Chondrocyte (in vitro differentiated cells): ENCODE results near the gene HSD17B12. TPM values are rescaled to one million over a fixed set of nuclear protein-coding genes. Genes with fewer than 3 reads are reported as not detected.

Experiments
- DNase-seq: peaks from one replicate; pipeline ENCODE4 v3.0.0; 2021; ENCODE audit warnings: mixed read lengths, low spot score
- H3K27ac Mint-ChIP-seq: one replicate; pipeline ENCODE4 v1.8.0; 2021; ENCODE audit warnings: mild to moderate bottlenecking, moderate library complexity, mixed read lengths; ENCODE audit not compliant: unreplicated experiment
- H3K27me3 Mint-ChIP-seq: 2 replicates; pipeline ENCODE4 v1.8.0; 2021; ENCODE audit warnings: low read depth, mixed read lengths
- H3K36me3 Mint-ChIP-seq: 2 replicates; pipeline ENCODE4 v1.8.0; 2021; ENCODE audit warnings: low read depth, mixed read lengths
- H3K4me1 Mint-ChIP-seq: 2 replicates; pipeline ENCODE4 v1.8.0; 2021; ENCODE audit warnings: low read depth, mild to moderate bottlenecking, mixed read lengths
- H3K4me3 Mint-ChIP-seq: one replicate; pipeline ENCODE4 v1.8.0; 2021; ENCODE audit warnings: mild to moderate bottlenecking, moderate library complexity, mixed read lengths; ENCODE audit not compliant: unreplicated experiment
- H3K9me3 Mint-ChIP-seq: 2 replicates; pipeline ENCODE4 v1.8.0; 2021; ENCODE audit warnings: low read depth, mixed read lengths
- total RNA-seq: library from RNA; stranded (reverse); gene quantifications from 3 replicates; pipeline ENCODE4 v1.2.1, GENCODE V29; 2021
- TF ChIP-seq, protein P1 (sequence below): fragments of 200-600 bp; sonication (generic); IDR thresholded peaks from 2 replicates; pipeline ENCODE4 v1.5.0; 2021; ENCODE audit warnings: antibody characterized with exemption, mild to moderate bottlenecking, moderate library complexity

Gene HSD17B12
- total RNA-seq, 1 donor from 2014 or later = 89.3 TPM

DNA sequence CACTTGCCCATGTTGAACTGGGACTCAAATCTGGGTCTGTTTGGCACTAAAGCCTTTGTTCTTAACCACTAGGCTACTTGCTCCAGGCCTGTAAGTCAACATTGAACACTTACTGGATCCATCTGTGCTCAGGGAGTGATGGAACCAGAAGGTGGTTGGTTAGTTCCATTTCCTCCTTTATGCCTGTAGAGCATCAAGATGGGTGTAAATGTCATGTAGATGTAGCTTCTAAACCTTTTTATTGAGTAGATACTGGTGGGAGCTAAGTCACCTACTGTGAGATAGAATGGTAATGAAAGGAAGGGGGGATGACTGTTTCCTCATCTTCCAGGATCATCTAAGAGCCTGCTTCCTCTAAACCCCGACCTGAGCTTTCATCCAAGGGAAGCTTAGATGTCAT lies 161.5 kb downstream of the HSD17B12 start:
- TF ChIP-seq, protein P1, sequence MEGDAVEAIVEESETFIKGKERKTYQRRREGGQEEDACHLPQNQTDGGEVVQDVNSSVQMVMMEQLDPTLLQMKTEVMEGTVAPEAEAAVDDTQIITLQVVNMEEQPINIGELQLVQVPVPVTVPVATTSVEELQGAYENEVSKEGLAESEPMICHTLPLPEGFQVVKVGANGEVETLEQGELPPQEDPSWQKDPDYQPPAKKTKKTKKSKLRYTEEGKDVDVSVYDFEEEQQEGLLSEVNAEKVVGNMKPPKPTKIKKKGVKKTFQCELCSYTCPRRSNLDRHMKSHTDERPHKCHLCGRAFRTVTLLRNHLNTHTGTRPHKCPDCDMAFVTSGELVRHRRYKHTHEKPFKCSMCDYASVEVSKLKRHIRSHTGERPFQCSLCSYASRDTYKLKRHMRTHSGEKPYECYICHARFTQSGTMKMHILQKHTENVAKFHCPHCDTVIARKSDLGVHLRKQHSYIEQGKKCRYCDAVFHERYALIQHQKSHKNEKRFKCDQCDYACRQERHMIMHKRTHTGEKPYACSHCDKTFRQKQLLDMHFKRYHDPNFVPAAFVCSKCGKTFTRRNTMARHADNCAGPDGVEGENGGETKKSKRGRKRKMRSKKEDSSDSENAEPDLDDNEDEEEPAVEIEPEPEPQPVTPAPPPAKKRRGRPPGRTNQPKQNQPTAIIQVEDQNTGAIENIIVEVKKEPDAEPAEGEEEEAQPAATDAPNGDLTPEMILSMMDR = no peak
- no peak for DNase-seq
- peaks cover 14% of the 10 kb centered on the region for H3K36me3 Mint-ChIP-seq
- no peaks in the 10 kb centered on the region for H3K27me3 Mint-ChIP-seq
- no peak overlapping the region for H3K4me3 Mint-ChIP-seq
- H3K27ac Mint-ChIP-seq = no peak overlapping the region
- no peaks in the 10 kb centered on the region for H3K9me3 Mint-ChIP-seq
- H3K4me1 Mint-ChIP-seq = no peaks in the 10 kb centered on the region

DNA sequence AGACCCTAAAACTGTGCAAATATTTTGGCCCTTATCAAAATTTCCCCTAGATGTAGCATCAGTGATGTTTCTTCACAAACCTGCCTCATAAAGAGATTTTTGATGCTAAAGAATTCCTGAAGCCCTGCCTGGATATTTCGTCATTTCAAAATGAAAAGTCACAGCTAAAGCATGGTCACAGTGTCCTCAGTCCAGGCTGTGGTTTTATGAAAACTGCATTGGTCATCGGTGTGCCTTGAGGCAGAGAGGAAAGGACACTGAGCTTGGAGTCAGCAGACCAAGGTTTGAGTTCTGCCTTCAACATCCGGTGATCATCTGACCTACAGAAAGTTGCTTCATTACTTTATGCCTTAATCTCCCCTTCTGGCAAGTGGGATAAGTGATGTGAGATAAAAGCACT lies 165.3 kb downstream of the HSD17B12 start:
- TF ChIP-seq, protein P1 = no peak
- no peaks in the 10 kb centered on the region for H3K27me3 Mint-ChIP-seq
- no peak for DNase-seq
- no peaks in the 10 kb centered on the region for H3K9me3 Mint-ChIP-seq
- H3K4me1 Mint-ChIP-seq = no peaks in the 10 kb centered on the region
- peaks cover 5% of the 10 kb centered on the region for H3K36me3 Mint-ChIP-seq
- no peak overlapping the region for H3K4me3 Mint-ChIP-seq
- H3K27ac Mint-ChIP-seq = no peak overlapping the region

DNA sequence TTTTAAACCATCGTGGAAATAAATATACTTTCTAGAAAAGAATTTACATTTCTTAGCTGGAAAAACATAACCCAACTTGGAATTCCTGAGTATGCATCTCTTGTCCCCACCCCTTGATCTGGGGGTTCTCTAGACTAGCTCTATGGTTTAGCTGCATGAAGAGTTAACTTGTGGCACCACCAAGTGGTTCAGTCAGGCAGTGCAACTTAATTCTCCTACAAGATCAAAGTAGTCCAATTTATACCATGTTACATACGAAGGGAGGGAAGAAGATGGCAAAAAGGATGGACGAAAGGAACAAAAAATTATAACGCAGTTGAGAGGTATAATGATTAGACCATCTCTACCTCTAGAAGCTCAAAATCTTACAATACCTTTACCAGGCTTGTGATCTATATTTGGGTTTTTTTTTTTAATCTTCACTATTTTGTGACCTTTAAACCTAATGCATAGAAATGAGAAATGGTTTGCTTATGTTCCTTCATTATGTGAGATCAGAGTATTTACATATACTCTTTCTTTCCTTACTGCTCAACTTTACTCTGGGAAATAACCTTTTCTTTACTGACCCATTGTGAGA lies 171.6 kb downstream of the HSD17B12 start:
- no peaks in the 10 kb centered on the region for H3K4me1 Mint-ChIP-seq
- H3K27ac Mint-ChIP-seq = no peak overlapping the region
- H3K27me3 Mint-ChIP-seq = no peaks in the 10 kb centered on the region
- H3K9me3 Mint-ChIP-seq = no peaks in the 10 kb centered on the region
- H3K36me3 Mint-ChIP-seq = peaks cover 2% of the 10 kb centered on the region
- no peak overlapping the region for H3K4me3 Mint-ChIP-seq
- TF ChIP-seq, protein P1 = peak; percentile 97
- DNase-seq = no peak

DNA sequence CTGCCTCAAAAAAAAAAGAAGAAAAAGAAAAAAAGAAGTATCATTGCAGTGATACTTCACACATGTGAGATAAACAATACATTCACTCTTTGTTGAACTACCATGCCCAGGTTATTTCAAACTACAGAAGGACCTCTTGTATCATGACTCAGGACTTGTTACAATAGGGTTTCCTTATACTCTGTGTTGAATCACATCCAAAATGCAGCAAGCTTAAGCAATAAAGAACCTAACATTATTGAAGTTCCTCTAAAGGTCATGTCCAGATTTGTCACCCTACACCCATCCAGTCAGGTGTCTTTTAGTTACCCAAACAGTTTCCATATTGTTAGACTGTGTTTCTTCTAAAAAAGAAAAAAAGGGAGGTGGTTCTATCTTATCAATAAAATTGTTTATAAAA lies 173.2 kb downstream of the HSD17B12 start:
- DNase-seq = no peak
- Mint-ChIP-seq H3K27me3 (no peaks in the 10 kb centered on the region), H3K9me3 (no peaks in the 10 kb centered on the region), H3K4me3 (no peak overlapping the region), H3K36me3 (peaks cover 2% of the 10 kb centered on the region), H3K27ac (no peak overlapping the region), H3K4me1 (no peaks in the 10 kb centered on the region)
- TF ChIP-seq, protein P1 = no peak

DNA sequence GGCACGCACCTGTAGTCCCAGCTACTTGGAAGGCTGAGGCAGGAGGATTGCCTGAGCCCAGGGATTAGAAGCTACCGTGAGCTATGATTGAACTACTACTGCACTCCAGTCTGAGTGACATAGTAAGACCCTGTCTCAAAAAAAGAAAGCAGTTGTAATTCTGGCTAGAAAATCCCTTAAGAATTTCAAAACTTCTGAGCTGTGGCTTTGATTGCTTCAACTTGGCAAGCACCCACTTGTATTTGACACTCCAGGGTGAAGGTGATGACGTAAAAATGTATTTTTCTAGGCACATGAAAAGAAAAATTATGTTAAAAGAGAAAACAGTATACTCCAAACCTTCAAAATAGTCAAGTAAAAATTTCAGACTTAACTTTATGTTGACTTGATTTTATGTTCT lies 176.5 kb downstream of the HSD17B12 start:
- DNase-seq = no peak
- TF ChIP-seq, protein P1 = no peak
- no peaks in the 10 kb centered on the region for H3K4me1 Mint-ChIP-seq
- H3K27me3 Mint-ChIP-seq = no peaks in the 10 kb centered on the region
- H3K36me3 Mint-ChIP-seq = peaks cover 9% of the 10 kb centered on the region
- no peak overlapping the region for H3K4me3 Mint-ChIP-seq
- H3K27ac Mint-ChIP-seq = no peak overlapping the region
- H3K9me3 Mint-ChIP-seq = peaks cover 9% of the 10 kb centered on the region
